Smooth muscle cell (in vitro differentiated cells): Measurements from ENCODE around the gene RNF144A. TPM values are rescaled to one million over a fixed set of nuclear protein-coding genes. Genes with fewer than 3 reads are reported as not detected.

Experiments used
- DNase-seq: peaks from one replicate; lab custom pipeline; 2025; ENCODE audit not compliant: unreplicated experiment; lab: John Stamatoyannopoulos, UW
- H2AFZ ChIP-seq: fragments of 200-600 bp; sonication (generic); 2 replicates; pipeline ENCODE4 v1.6.0; 2016; ENCODE audit warnings: antibody characterized with exemption, low read depth, mild to moderate bottlenecking
- H3F3A ChIP-seq: fragments of 200-600 bp; sonication (generic); 2 replicates; pipeline ENCODE4 v1.6.0; 2017; ENCODE audit warnings: antibody characterized with exemption, low read depth
- H3K27ac ChIP-seq: fragments of 200-600 bp; sonication (generic); 2 replicates; pipeline ENCODE4 v1.5.1; 2016; ENCODE audit warnings: low read depth, mild to moderate bottlenecking
- H3K27me3 ChIP-seq: fragments of 200-600 bp; sonication (generic); 2 replicates; pipeline ENCODE4 v1.6.1; 2016; ENCODE audit warnings: low read depth, mild to moderate bottlenecking
- H3K36me3 ChIP-seq: fragments of 200-600 bp; sonication (generic); 2 replicates; pipeline ENCODE4 v1.5.1; 2016; ENCODE audit warnings: low read depth
- H3K4me1 ChIP-seq: fragments of 200-600 bp; sonication (generic); 2 replicates; pipeline ENCODE4 v1.5.1; 2016; ENCODE audit warnings: low read depth
- H3K4me2 ChIP-seq: fragments of 200-600 bp; sonication (generic); 2 replicates; pipeline ENCODE4 v1.6.0; 2016; ENCODE audit warnings: mild to moderate bottlenecking
- H3K4me3 ChIP-seq: fragments of 200-600 bp; sonication (generic); 2 replicates; pipeline ENCODE4 v1.5.1; 2016; ENCODE audit warnings: mild to moderate bottlenecking
- H3K79me2 ChIP-seq: fragments of 200-600 bp; sonication (generic); 2 replicates; pipeline ENCODE4 v1.6.0; 2016; ENCODE audit warnings: low read depth, mild to moderate bottlenecking
- H3K9ac ChIP-seq: fragments of 200-600 bp; sonication (generic); 2 replicates; pipeline ENCODE4 v1.6.0; 2016; ENCODE audit warnings: low read depth
- H3K9me3 ChIP-seq: fragments of 200-600 bp; sonication (generic); replicated peaks from 2 replicates; pipeline ENCODE4 v1.5.1; 2016; ENCODE audit warnings: low read depth
- H4K20me1 ChIP-seq: fragments of 200-600 bp; sonication (generic); 2 replicates; pipeline ENCODE4 v1.6.0; 2016; ENCODE audit warnings: low read depth
- CTCF ChIP-seq: fragments of 200-600 bp; sonication (generic); IDR thresholded peaks from 2 replicates; pipeline ENCODE4 v1.5.1; 2017; ENCODE audit warnings: borderline replicate concordance, mild to moderate bottlenecking, antibody characterized with exemption; ENCODE audit not compliant: insufficient read depth, poor library complexity, severe bottlenecking
- WGBS: methylation state at CpG from one replicate; pipeline ENCODE4 v1.1.7; 2016; ENCODE audit warnings: low lambda C conversion rate; 5-methylcytosine and 5-hydroxymethylcytosine counted together
- polyA plus RNA-seq: library from polyadenylated mRNA; unstranded; fragments of >200 nt; fragmentation: Nextera tagmentation; extraction: Ambion mirVana; gene quantifications from 2 replicates; pipeline ENCODE4 v1.2.1, GENCODE V29; 2016
- total RNA-seq: library from RNA; depleted of rRNA; stranded (reverse); fragments of >200 nt; gene quantifications from 2 replicates; pipeline ENCODE4 v1.2.3, GENCODE V29; 2014

RNF144A gene
- total and polyA plus RNA-seq, 2 experiments from 2014 or later, result 10.0 to 23.3 TPM

GRCh38 chr2:6924101-6924923 lies 7.1 kb downstream of the RNF144A start:
- Histone ChIP-seq H3K27ac (no peak overlapping the region), H3F3A (no peaks in the 10 kb centered on the region), H4K20me1 (peaks cover 92% of the 10 kb centered on the region), H3K36me3 (no peaks in the 10 kb centered on the region), H3K4me1 (no peaks in the 10 kb centered on the region), H3K27me3 (no peaks in the 10 kb centered on the region), H3K79me2 (no peaks in the 10 kb centered on the region), H2AFZ (no peak overlapping the region), H3K4me3 (no peak overlapping the region), H3K4me2 (no peak overlapping the region), H3K9me3 (no peaks in the 10 kb centered on the region), H3K9ac (no peak overlapping the region)
- no peak for DNase-seq
- TF ChIP-seq CTCF, result no peak
- WGBS, result 99% methylated on average over 19 of the region's 19 CpGs

GRCh38 chr2:6924924-6925409 lies 7.8 kb downstream of the RNF144A start:
- Histone ChIP-seq H3K36me3 (no peaks in the 10 kb centered on the region), H2AFZ (no peak overlapping the region), H3K4me2 (no peak overlapping the region), H3K27ac (no peak overlapping the region), H3K4me3 (no peak overlapping the region), H3K79me2 (no peaks in the 10 kb centered on the region), H4K20me1 (peaks cover 92% of the 10 kb centered on the region), H3K27me3 (no peaks in the 10 kb centered on the region), H3K4me1 (no peaks in the 10 kb centered on the region), H3K9ac (no peak overlapping the region), H3K9me3 (no peaks in the 10 kb centered on the region), H3F3A (no peaks in the 10 kb centered on the region)
- WGBS, result 96% methylated on average over 7 of the region's 7 CpGs
- no peak for TF ChIP-seq CTCF
- DNase-seq, result no peak

- Histone ChIP-seq H3K36me3 (no peaks in the 10 kb centered on the region), H3K4me2 (no peak overlapping the region), H4K20me1 (peaks cover 89% of the 10 kb centered on the region), H3K4me1 (no peaks in the 10 kb centered on the region), H3K4me3 (no peak overlapping the region), H3K27ac (no peak overlapping the region), H2AFZ (no peak overlapping the region), H3K79me2 (no peaks in the 10 kb centered on the region), H3K27me3 (no peaks in the 10 kb centered on the region), H3K9me3 (no peaks in the 10 kb centered on the region), H3F3A (no peaks in the 10 kb centered on the region), H3K9ac (no peak overlapping the region)
- TF ChIP-seq CTCF, result no peak
- WGBS, result 97% methylated on average over 14 of the region's 14 CpGs
- no peak for DNase-seq
These were observed 9.0 kb downstream of the RNF144A start for GRCh38 chr2:6926071-6926732.
